ENCODE data around the gene JAG1.

JAG1 gene

DNA sequence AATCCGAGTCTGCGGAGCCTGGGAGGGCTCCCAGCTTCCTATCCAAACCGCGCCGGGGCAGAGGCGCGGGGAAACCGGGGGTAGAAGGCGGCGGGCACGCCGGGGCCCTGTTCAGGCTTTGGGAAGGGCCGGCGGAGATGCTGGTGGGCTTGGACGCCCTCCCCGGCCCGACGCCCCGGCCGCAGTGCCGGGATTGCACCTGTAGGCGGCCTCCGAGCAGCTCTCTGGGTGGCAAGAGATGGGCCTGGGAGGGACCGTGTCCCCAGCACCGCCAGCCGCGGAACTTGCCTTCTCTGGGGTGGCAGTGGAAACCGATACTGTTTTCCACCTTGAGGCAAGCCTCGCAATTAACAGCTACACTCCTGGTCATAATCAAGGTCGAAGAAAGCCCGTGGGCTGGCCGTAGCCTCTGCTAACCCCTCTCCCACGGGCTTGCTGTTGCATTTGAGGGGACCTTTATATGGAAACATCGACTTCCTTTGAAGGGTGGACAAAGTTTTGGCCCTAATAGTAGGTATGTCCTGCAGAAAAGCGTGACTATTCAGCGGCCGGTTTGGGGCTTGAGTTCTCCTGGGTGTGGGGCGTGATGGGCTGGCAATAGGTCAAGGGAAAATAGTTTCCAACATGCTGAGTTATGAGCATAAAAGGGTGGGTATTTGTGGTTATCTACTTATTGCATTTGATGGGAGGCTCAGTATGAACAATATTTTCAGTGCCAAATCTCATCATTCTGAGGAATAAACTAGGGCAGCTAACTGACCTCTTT lies 1.1 kb upstream of the JAG1 start:
- TF ChIP-seq, protein P1, sequence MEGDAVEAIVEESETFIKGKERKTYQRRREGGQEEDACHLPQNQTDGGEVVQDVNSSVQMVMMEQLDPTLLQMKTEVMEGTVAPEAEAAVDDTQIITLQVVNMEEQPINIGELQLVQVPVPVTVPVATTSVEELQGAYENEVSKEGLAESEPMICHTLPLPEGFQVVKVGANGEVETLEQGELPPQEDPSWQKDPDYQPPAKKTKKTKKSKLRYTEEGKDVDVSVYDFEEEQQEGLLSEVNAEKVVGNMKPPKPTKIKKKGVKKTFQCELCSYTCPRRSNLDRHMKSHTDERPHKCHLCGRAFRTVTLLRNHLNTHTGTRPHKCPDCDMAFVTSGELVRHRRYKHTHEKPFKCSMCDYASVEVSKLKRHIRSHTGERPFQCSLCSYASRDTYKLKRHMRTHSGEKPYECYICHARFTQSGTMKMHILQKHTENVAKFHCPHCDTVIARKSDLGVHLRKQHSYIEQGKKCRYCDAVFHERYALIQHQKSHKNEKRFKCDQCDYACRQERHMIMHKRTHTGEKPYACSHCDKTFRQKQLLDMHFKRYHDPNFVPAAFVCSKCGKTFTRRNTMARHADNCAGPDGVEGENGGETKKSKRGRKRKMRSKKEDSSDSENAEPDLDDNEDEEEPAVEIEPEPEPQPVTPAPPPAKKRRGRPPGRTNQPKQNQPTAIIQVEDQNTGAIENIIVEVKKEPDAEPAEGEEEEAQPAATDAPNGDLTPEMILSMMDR (conservative IDR thresholded peaks at IDR 0.05; ENCODE audit: low read depth, low read length): peak; percentile 79
- DNase-seq (ENCODE audit: low read depth): peak; percentile 74

DNA sequence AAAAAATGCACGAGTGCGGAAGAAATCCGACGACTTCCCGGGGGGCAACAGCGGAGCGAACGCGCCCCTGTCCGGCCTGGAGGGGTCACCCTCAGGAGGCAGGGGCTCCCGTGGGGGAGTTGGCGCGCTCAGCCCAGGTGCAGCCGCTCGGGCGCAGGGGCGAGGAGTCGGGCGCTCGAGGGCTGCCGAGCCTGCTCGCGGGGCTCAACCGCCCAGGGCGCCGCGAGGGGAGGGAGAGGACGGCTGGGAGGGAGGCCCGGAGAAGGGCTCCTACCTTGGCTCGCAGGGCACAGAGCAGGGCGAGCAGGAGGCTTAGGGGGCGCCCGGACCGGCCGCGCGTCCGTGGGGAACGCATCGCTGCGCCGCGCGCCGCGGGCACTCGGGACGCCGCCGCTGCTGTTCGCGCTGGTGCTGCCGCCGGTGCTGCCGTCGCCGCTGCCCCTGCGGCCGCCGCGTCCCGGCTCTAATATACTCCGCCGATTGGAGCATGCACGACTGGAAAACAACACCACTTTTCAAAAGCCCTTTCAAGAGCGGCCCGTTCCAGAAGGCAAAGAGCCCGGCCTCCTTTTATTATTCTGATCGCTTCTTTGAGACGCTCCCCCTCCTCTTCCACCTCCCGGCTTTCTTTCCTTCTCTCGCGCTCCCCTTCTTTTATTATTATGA lies 490 bp downstream of the JAG1 start:
- TF ChIP-seq, protein P1 (conservative IDR thresholded peaks at IDR 0.05; ENCODE audit: low read depth, low read length): no peak
- peak; percentile 69 for DNase-seq (ENCODE audit: low read depth)
- peak overlapping the region; percentile 88 for H3K4me3 ChIP-seq (ENCODE audit: low read depth, low read length)

More for the DNA sequence above, 1.1 kb upstream of the JAG1 start:
- peak overlapping the region; percentile 88 for H3K4me3 ChIP-seq (ENCODE audit: low read depth, low read length)

DNA sequence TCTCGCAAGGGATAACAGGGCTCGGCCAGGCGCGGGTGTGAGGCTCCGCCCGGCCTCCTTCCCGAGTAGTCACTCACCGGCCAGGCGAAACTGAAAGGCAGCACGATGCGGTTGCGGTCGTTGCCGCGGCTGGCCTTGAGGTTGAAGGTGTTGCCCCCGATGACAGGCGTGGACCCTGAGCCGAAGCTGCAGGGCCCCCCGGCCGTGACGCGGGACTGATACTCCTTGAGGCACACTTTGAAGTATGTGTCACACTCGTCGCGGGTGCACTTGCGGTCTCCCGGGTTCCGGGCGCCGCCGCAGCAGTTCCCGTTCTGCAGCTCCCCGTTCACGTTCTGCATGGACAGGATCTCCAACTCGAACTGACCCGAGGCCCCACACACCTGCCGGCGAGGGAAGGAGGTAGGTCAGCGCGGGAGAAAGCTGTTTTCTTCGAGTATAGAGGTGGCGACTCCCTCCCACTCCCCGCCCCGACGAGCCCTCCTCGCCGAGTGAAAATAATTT lies 1.1 kb downstream of the JAG1 start:
- peak; percentile 79 for DNase-seq (ENCODE audit: low read depth)
- H3K4me3 ChIP-seq (ENCODE audit: low read depth, low read length): peak overlapping the region; percentile 88
- TF ChIP-seq, protein P1 (conservative IDR thresholded peaks at IDR 0.05; ENCODE audit: low read depth, low read length): no peak

DNA sequence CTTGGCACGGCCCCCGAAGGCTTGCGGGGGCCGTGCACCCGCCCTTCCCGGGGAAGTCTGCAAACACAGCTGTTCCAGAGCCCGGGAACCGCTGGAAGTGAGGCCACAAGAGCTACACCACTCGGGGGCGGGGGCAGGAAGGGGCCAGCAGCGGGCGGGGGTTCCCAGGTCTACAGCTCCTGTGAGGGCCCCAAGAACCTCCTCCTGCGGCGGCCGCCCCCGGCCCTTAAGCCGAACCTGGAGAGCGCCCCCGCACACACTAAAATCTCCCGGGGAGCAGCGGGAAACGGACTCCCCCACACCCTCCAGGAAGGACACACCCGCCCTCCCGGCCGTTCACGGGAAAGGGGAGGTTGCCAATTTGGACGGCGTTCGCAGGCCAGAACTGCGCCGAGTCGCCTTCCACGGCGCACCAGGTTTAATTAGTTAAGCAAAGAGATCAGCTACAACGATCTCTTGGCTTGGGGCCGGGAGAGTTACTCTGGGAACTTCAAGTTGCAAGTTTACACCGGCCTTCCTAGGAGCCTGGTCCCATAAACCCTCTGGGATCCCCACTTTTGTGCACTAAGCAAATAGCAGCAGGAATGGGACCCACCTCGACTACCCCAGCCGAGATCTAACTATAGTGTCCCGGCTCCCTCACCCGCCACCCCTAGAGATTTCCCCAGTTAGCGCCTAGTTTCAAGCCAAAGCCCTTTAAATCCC lies 1.7 kb downstream of the JAG1 start:
- peak; percentile 73 for DNase-seq (ENCODE audit: low read depth)
- H3K4me3 ChIP-seq (ENCODE audit: low read depth, low read length): peak overlapping the region; percentile 88
- TF ChIP-seq, protein P1 (conservative IDR thresholded peaks at IDR 0.05; ENCODE audit: low read depth, low read length): no peak

DNA sequence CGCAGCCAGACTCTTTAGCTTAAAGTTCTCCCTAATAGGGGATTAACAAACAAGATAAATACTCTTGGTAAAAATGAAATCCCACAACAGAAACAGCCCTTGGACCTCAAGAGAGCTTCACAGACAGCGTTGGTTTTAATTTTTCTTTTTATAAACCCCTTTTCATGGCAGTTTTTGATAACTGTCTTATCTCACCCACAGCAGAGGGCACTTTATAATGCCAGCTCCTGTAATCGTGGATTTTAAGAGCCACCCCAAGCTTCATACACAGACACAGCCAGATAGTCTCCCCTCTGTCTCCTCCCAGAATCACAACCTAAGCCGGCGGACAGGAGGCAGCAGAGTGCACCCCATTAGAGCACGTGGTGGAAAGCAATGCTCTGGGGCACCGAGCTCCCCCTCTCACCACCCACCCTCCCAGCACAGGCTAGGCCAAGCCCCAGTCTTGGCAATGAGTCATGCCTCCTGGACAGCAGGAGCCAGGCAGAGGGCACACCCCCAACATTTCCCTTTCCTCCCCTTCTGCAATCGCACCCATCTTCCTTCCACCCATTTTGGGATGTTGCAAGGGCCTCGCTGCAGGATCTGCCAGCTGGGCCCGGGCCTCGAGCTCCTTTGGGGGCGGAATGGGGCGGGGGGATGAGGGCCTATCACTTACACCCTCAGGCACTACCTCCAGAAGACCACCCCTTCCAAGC lies 2.4 kb downstream of the JAG1 start:
- peak overlapping the region; percentile 88 for H3K4me3 ChIP-seq (ENCODE audit: low read depth, low read length)
- TF ChIP-seq, protein P1 (conservative IDR thresholded peaks at IDR 0.05; ENCODE audit: low read depth, low read length): peak; percentile 83

DNA sequence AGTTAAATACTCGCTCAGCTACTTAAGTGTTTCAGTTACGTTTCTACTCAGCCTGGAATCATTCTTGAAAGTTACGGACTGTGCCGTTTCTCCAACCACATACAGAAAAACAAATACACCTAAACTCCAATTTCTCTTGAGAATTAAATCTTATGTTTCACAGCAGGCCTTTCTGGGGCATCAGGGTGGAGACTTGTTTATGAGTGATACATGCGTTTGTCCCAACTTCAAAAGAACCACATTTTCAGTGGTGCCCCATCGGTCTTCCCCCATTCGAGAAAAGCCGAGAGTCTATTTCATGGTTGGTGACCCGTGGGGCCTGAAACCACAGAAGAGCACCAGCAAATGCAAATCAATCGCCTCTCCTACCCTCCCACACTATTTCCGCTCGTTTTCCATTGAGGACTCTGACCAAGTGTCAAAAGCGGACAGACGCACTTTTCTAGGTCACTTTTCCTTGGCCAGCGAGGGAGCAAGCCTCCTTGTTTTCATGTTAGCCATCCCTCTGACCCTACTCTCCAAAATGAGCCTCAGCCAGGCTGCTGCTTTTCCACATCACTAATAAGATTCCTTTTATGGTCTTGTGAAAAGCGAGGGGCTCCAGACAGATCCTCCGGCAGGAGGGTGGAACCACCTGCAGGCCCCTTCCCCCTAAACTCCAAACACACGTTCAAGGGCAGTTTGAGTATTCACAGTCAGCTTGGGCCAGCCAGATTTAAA lies 3.1 kb downstream of the JAG1 start:
- peak overlapping the region; percentile 88 for H3K4me3 ChIP-seq (ENCODE audit: low read depth, low read length)
- TF ChIP-seq, protein P1 (conservative IDR thresholded peaks at IDR 0.05; ENCODE audit: low read depth, low read length): no peak
- DNase-seq (ENCODE audit: low read depth): peak; percentile 66

More for the DNA sequence above, 2.4 kb downstream of the JAG1 start:
- peak; percentile 95 for DNase-seq (ENCODE audit: low read depth)
